Spleen (tissue), 7 donors: ENCODE data around the gene TEAD3.

ENCODE experiments used
- CTCF ChIP-seq, 11 experiments: fragments of 200-600 bp in 7 of 11; fragments of 450-650 bp in 4 of 11; sonication (generic) in 4 of 11; IDR thresholded peaks in 8 of 11; conservative IDR thresholded peaks in 3 of 11; 1 replicate in 7 of 11; 2 replicates in 4 of 11; pipeline versions ENCODE4 v1.4.0 to v1.8.0; 2016 to 2021; ENCODE audit warnings: antibody characterized with exemption in 11 of 11, inconsistent platforms in 4 of 11, mild to moderate bottlenecking in 1 of 11
- POLR2A ChIP-seq, 3 donors: fragments of 450-650 bp; IDR thresholded peaks; one replicate each; pipeline ENCODE4 v1.5.1; 2017; ENCODE audit warnings: antibody characterized with exemption in 3 of 3, mild to moderate bottlenecking in 1 of 3
- donor health status: DM: no; HTN: no; CAD: no; lungs with moderate emphysema.
- donor health status: DM: no; HTN: no; CAD: no.
- donor health status: DM: no; HTN: no; CAD: no.

DNA sequence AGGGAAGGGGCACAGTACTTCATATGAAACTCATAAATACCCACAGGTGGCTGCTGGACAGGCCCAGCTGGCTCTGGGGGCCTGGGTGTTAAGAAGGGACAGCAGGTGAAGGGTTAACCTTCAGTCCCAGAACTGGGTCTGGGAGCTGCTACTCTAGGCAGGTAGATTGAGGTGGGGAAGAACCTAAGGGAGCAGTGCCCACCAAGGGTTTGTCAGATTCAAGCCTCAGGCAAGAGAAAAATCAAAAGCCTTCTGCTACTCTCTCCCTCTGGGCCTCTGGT, 23.1 kb downstream of the TEAD3 start:
- TF ChIP-seq CTCF (IDR thresholded peaks at IDR 0.05 in 8 of 11, conservative IDR thresholded peaks at IDR 0.05 in 3 of 11): no peak
- TF ChIP-seq POLR2A (IDR thresholded peaks at IDR 0.05): no peak
